ENCODE results near the gene TFF3. TPM values are rescaled to one million over a fixed set of nuclear protein-coding genes. Genes with fewer than 3 reads are reported as not detected.

Gene TFF3
- total RNA-seq, 1 donor from 2014 or later = 0.48 TPM

GRCh38 chr21:42346866-42347600, 31.8 kb upstream of the TFF3 start:
- DNase-seq (ENCODE audit: low spot score) = no peak

- no peak for DNase-seq (ENCODE audit: low spot score)
Measured at GRCh38 chr21:42346441-42346840, 31.2 kb upstream of the TFF3 start.

GRCh38 chr21:42344631-42345030, 29.4 kb upstream of the TFF3 start:
- no peak for DNase-seq (ENCODE audit: low spot score)

- DNase-seq (ENCODE audit: low spot score) = no peak
Measured at GRCh38 chr21:42343963-42344510, 28.8 kb upstream of the TFF3 start.

DNA sequence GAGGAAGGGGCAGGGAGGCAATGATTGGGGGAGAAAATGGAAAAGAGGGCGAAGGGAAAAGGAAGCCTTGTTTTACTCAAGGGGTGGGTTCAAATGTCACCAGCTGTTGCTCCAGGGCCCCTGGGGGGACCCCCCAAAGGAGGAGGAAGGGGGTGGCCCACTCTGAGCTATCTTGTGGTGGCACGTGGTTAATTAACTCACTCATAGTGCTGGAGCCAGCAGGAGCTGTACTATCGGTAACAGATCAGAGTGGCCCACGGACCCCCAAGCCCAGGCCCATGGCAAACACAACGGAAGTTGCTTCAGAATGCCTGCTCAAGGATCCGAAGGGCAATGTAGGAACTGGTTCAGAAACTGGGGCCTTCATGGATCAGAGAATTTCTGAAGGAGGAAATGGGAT, 28.3 kb upstream of the TFF3 start:
- no peak for DNase-seq (ENCODE audit: low spot score)

- DNase-seq (ENCODE audit: low spot score) = no peak
Measured at GRCh38 chr21:42343101-42343500, 27.9 kb upstream of the TFF3 start.

- no peak for DNase-seq (ENCODE audit: low spot score)
Measured at GRCh38 chr21:42341776-42342542, 26.8 kb upstream of the TFF3 start.

DNA sequence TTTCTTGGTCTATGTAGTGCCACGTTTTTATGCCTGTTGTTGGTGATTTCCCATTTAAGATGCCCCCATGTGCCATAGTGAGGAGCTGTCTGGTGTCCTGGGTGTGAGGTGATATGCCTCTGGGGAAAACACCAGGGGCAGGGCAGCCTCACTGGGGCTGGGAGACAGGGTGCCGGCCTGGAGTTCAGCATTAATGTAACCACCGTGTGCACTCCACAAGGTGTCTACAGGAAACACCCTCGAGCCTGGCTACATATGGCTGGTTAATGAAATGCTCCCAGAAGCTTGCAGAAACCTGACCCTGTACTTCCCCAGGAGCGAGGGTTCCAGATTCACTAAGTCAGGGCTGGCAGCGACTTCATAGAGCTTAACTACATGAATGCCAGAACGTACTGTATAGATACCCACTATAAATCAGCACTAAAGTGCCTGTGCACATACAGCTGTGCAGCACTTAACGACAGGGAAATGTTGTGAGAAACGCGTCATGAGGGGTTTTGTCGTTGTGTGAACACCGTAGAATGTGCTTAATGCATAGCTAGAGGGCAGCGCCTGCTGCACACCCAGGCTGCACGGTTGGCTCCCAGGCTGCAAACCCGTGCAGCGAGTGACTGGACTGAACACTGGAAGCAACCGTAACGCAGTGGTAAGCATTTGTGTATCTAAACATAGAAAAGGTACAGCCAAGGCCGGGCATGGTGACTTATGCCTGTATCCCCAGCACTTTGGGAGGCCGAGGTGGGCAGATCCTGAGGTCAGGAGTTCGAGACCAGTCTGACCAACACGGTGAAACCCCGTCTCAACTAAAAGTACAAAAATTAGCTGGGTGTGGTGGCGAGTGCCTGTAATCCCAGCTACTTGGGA, 25.2 kb upstream of the TFF3 start:
- peak; percentile 11 for DNase-seq (ENCODE audit: low spot score)

DNA sequence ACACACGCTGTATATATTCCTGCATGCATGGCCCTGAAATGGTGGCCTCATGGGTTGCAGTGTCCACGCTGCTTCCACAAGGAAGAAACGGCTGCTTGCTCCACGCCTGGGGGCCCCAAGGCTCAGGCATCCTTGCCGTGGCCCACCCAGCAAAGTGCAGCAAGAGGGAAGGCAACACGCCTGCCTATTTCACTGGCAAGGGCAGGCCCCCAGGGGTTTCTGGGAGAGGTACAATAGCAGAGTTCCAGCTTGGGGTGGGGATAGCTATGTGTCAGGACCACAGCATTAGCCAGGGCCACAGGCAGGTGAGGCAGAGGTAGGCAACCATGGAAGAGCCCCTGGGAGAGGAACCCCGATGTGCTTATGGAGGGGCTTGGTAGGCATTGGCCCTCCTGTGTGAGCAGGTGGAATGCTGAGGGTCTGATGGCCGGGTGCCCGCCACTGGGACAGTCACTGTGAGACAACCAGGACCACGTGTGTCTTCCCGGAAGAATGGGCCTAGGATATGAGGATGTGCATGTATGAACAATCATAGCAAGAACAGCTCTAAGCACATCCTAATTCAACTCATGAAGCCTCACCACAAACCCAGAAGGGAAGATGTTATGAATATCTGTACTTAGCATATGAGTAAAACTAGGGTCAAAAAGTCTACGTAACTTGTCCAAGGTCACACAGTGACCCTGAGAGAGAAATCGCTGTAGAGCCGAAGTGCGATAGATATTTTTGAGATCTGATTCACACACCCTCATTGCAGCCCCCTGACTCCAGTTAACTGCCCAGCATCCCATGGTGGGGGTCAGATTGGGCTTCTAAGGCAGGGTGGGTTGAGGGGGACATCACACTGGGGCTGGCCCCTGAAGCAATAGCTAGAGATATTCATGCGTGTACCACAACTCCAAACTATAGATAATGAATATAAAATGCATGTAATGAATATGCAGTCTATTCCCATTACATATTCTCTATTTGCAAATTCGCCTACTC, 23.8 kb upstream of the TFF3 start:
- DNase-seq (ENCODE audit: low spot score) = no peak

- DNase-seq (ENCODE audit: low spot score) = peak; percentile 42
Measured at GRCh38 chr21:42337830-42338728, 22.9 kb upstream of the TFF3 start.

DNA sequence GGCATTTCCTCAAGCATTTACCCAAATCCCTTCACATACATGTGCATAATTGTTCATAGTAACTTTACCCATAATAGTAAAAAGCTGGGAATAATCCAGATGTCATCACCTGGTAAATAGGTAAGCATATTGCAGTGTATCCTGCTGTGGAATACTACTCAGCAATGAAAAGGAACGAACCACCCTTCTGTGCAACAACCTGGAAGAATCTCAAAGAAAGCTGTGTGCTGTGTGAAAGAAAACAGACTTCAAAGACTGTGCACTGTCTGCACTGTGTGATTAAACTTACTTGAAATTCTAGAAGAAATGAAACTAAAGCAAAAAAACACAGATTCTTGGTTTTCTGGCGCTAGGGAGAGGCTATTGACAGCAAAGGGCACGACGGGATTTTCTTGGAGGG, 22.1 kb upstream of the TFF3 start:
- DNase-seq (ENCODE audit: low spot score) = no peak

- no peak for DNase-seq (ENCODE audit: low spot score)
Measured at GRCh38 chr21:42336054-42336453, 20.8 kb upstream of the TFF3 start.

GRCh38 chr21:42332557-42333317, 17.5 kb upstream of the TFF3 start:
- no peak for DNase-seq (ENCODE audit: low spot score)

DNA sequence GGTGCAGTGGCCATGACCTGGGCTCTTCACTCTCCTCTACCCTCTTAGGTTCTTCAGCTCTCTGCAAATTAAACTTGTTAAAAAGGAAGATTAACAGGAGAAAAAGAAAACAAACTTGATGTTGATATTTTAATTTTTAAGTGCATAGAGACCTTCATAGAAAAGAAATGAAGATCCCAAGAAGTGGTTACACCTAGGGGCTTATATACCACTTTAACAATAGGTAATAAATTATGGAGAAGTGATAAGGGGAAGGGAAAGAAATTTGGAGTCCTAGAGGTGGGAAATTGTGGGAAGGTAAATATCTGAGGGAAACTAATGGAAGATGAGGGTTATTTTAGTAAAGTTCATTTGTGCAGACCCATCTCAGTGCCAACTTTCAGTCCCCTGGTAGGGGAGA, 16.5 kb upstream of the TFF3 start:
- DNase-seq (ENCODE audit: low spot score) = no peak

DNA sequence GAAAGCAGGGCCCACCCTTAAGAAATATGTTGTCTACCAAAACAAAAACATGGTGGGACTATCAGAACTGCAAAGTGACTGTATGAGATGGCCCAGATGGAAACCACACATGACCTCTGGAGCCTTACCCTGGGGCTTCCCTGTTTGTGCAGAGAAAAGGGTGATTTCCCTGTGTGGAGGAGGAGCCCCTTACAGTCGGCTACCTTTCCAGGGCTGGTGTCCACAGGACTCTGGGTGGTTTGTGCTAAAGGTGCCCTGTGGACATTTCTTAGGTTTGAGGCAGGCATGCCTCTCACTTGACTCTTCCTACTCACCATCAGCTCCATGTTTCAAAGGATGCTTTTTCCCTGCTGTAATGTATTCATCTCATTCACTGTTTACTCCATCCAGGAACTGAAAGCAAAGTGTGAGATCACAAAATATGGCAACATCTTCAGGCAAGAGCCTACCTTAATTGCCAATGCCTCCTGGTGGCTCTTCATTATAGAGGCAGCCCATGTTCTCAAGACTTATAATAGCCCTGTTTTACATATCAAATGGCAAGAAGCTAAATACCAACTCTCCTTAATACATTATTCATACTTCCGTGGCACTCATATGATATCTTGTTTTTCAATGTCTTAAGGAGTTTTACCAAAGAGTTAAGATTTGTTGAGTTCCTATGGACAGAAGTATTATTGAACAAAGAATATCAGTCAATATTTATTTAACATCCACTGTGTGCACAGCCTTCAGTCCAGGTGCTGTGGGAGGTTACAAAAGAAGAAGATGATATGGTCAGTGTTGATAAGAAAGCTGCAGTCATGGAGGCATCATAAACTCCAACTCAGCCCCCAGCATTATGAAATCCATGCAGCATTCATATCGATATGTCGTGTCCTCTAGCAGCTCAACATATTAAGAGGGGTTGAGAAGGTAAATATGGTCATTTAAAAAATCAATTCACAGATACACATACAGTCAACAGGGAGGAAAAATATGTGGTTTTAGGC, 15.5 kb upstream of the TFF3 start:
- no peak for DNase-seq (ENCODE audit: low spot score)

- DNase-seq (ENCODE audit: low spot score) = no peak
Measured at GRCh38 chr21:42324896-42325295, 9.7 kb upstream of the TFF3 start.

DNA sequence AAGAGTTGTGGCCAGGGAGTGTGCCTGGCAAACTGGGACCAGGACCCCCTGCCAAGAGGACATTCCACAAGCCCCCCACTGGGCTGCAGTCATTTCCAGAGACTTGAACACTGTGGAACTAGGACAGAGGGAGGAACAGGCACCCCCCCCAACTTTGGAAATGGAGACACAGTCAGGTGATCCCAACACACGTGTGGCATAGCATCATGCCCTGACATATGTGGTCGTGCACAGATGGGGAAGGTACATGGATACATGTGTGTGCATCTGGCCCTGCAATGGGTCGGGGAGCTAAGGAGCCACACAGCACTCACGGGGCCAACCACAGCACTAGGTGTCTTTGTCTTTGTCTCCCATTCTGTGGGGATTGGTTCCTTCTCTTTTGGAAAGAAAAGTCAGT, 6.6 kb upstream of the TFF3 start:
- no peak for DNase-seq (ENCODE audit: low spot score)

GRCh38 chr21:42321231-42321630, 6.0 kb upstream of the TFF3 start:
- no peak for DNase-seq (ENCODE audit: low spot score)
